BJ (cell line): ENCODE data around the gene ZIC5. TPM values are rescaled to one million over a fixed set of nuclear protein-coding genes. Genes with fewer than 3 reads are reported as not detected.
"Not testable (repeated sequence)": the region's sequence is repeated elsewhere in the genome, so short reads cannot be mapped to it uniquely, and the experiment has no call there.

ENCODE experiments used
- CTCF ChIA-PET: fragments of 350-600 bp; formaldehyde crosslinking; extraction: SDS; loops from one replicate; lab custom pipeline; 2021; ENCODE audit warnings: antibody characterized with exemption, inconsistent platforms; lab: Yijun Ruan, JAX
- POLR2A ChIA-PET: fragments of 300-600 bp; sonication (Branson Sonifier 250); formaldehyde crosslinking; extraction: SDS; loops from one replicate; lab custom pipeline; 2021; ENCODE audit warnings: antibody characterized with exemption; lab: Charles Lee
- DNase-seq: peaks from one replicate; pipeline ENCODE4 v3.0.0-alpha.2; 2011; ENCODE audit warnings: low read depth
- H3K27me3 ChIP-seq: 2 replicates; pipeline ENCODE4 v1.6.0; 2011; ENCODE audit warnings: low read length; ENCODE audit not compliant: control insufficient read depth, insufficient read depth
- H3K36me3 ChIP-seq: 2 replicates; pipeline ENCODE4 v1.5.1; 2011; ENCODE audit warnings: low read length; ENCODE audit not compliant: control insufficient read depth, insufficient read depth
- H3K4me3 ChIP-seq: 2 replicates; pipeline ENCODE4 v1.5.1; 2011; ENCODE audit warnings: low read depth, mild to moderate bottlenecking, control low read depth, low read length
- CTCF ChIP-seq: IDR thresholded peaks from 2 replicates; pipeline ENCODE4 v1.5.1; 2011; ENCODE audit warnings: low read depth, mild to moderate bottlenecking, control low read depth, inconsistent platforms, low read length, moderate library complexity; ENCODE audit not compliant: insufficient read depth
- polyA plus RNA-seq: library from polyadenylated mRNA; depleted of rRNA; stranded (reverse); fragments of >200 nt; gene quantifications from 2 replicates; pipeline ENCODE4 v1.2.3, GENCODE V29; 2011

The ZIC5 gene
- polyA plus RNA-seq, 1 experiment = not detected

- Histone ChIP-seq H3K27me3 (peaks cover 64% of the 10 kb centered on the region), H3K4me3 (no peak overlapping the region), H3K36me3 (no peaks in the 10 kb centered on the region)
- TF ChIP-seq CTCF = no peak
- CTCF ChIA-PET = interaction anchor here (0.6 kb wide), 1 partner anchor 266 kb away, joined by 3 read pairs; no protein-coding TSS in a partner anchor
- POLR2A ChIA-PET = no interaction called here
- DNase-seq = no peak
Observed at GRCh38 chr13:99955107-99955746, 16.3 kb downstream of the ZIC5 start.

- CTCF ChIA-PET = no interaction called here
- POLR2A ChIA-PET = no interaction called here
- no peak for DNase-seq
- Histone ChIP-seq H3K36me3 (no peaks in the 10 kb centered on the region), H3K4me3 (no peak overlapping the region), H3K27me3 (peaks cover 57% of the 10 kb centered on the region)
- TF ChIP-seq CTCF = no peak
Observed at GRCh38 chr13:99953138-99953755, 18.3 kb downstream of the ZIC5 start.

GRCh38 chr13:99951666-99952065, 19.9 kb downstream of the ZIC5 start:
- H3K36me3 ChIP-seq, POLR2A ChIA-PET, H3K4me3 ChIP-seq, DNase-seq: not testable (repeated sequence)
- peaks cover 45% of the 10 kb centered on the region for H3K27me3 ChIP-seq
- CTCF ChIA-PET = interaction anchor here (0.7 kb wide), 1 partner anchor 16 kb away, joined by 3 read pairs; no protein-coding TSS in a partner anchor

- ChIA-PET CTCF (no interaction called here), POLR2A (no interaction called here)
- H3K4me3 ChIP-seq = no peak overlapping the region
- peaks cover 29% of the 10 kb centered on the region for H3K27me3 ChIP-seq
- no peaks in the 10 kb centered on the region for H3K36me3 ChIP-seq
- DNase-seq = no peak
- TF ChIP-seq CTCF = no peak
Observed at GRCh38 chr13:99949679-99950413, 21.7 kb downstream of the ZIC5 start.

- DNase-seq = no peak
- Histone ChIP-seq H3K4me3 (no peak overlapping the region), H3K27me3 (peaks cover 28% of the 10 kb centered on the region), H3K36me3 (no peaks in the 10 kb centered on the region)
- CTCF ChIA-PET = no interaction called here
- TF ChIP-seq CTCF = no peak
- POLR2A ChIA-PET = no interaction called here
Observed at GRCh38 chr13:99948907-99949678, 22.5 kb downstream of the ZIC5 start.
